H9 (cell line): Measurements from ENCODE around the gene NEGR1. TPM values are rescaled to one million over a fixed set of nuclear protein-coding genes. Genes with fewer than 3 reads are reported as not detected.

Experiments used
- DNase-seq: peaks from one replicate; pipeline ENCODE4 v3.0.0-alpha.2; 2017
- H2AFZ ChIP-seq: one replicate; pipeline ENCODE4 v1.6.1; 2013; ENCODE audit warnings: mild to moderate bottlenecking, low read length, control low read depth, moderate library complexity
- H2AK5ac ChIP-seq: 2 replicates; pipeline ENCODE4 v1.6.1; 2013; ENCODE audit warnings: low read length, control low read depth, mixed read lengths; ENCODE audit not compliant: insufficient read length
- H2BK120ac ChIP-seq: one replicate; pipeline ENCODE4 v1.6.1; 2013; ENCODE audit warnings: low read depth, mild to moderate bottlenecking, low read length, control low read depth, inconsistent platforms; ENCODE audit not compliant: poor library complexity, severe bottlenecking
- H2BK12ac ChIP-seq: 2 replicates; pipeline ENCODE4 v1.6.1; 2013; ENCODE audit warnings: low read length, control low read depth, mixed read lengths, low read depth; ENCODE audit not compliant: insufficient read length
- H2BK15ac ChIP-seq: 2 replicates; pipeline ENCODE4 v1.6.1; 2013; ENCODE audit warnings: low read depth, low read length, control low read depth
- H2BK20ac ChIP-seq: one replicate; pipeline ENCODE4 v1.6.1; 2013; ENCODE audit warnings: low read depth, mild to moderate bottlenecking, low read length, control low read depth, inconsistent platforms; ENCODE audit not compliant: poor library complexity, severe bottlenecking
- H2BK5ac ChIP-seq: 2 replicates; pipeline ENCODE4 v1.6.1; 2013; ENCODE audit warnings: low read length, control low read depth, mixed read lengths; ENCODE audit not compliant: insufficient read length
- H3K14ac ChIP-seq: 2 replicates; pipeline ENCODE4 v1.6.1; 2013; ENCODE audit warnings: low read length, control low read depth; ENCODE audit not compliant: insufficient read depth
- H3K18ac ChIP-seq: 2 replicates; pipeline ENCODE4 v1.6.1; 2013; ENCODE audit warnings: low read depth, mild to moderate bottlenecking, mixed read lengths, low read length, control low read depth; ENCODE audit not compliant: insufficient read length
- H3K23ac ChIP-seq: 2 replicates; pipeline ENCODE4 v1.6.1; 2013; ENCODE audit warnings: low read length, control low read depth, mixed read lengths, low read depth; ENCODE audit not compliant: insufficient read length
- H3K23me2 ChIP-seq: 2 replicates; pipeline ENCODE4 v1.6.1; 2013; ENCODE audit warnings: low read depth, mild to moderate bottlenecking, mixed read lengths, low read length, control low read depth; ENCODE audit not compliant: insufficient read length, poor library complexity, severe bottlenecking
- H3K27ac ChIP-seq: 2 replicates; pipeline ENCODE4 v1.5.1; 2013; ENCODE audit warnings: low read length, control low read depth, mixed read lengths, low read depth; ENCODE audit not compliant: insufficient read length
- H3K27me3 ChIP-seq: 2 replicates; pipeline ENCODE4 v1.6.1; 2013; ENCODE audit warnings: low read length, control low read depth, inconsistent platforms; ENCODE audit not compliant: insufficient read depth
- H3K4ac ChIP-seq: 2 replicates; pipeline ENCODE4 v1.6.1; 2013; ENCODE audit warnings: low read depth, mild to moderate bottlenecking, control low read depth, inconsistent platforms, low read length, moderate library complexity
- H3K4me1 ChIP-seq: 2 replicates; pipeline ENCODE4 v1.6.1; 2013; ENCODE audit warnings: low read length, control low read depth, inconsistent platforms; ENCODE audit not compliant: insufficient read depth
- H3K4me2 ChIP-seq: 2 replicates; pipeline ENCODE4 v1.6.1; 2013; ENCODE audit warnings: low read length, control low read depth, mixed read lengths; ENCODE audit not compliant: insufficient read length, insufficient read depth
- H3K56ac ChIP-seq: 2 replicates; pipeline ENCODE4 v1.6.1; 2013; ENCODE audit warnings: low read depth, mild to moderate bottlenecking, mixed read lengths, low read length, control low read depth; ENCODE audit not compliant: insufficient read length
- H3K79me1 ChIP-seq: 2 replicates; pipeline ENCODE4 v1.6.1; 2013; ENCODE audit warnings: low read depth, mild to moderate bottlenecking, moderate library complexity, low read length, control low read depth, inconsistent platforms; ENCODE audit not compliant: insufficient read depth, poor library complexity, severe bottlenecking
- H3K79me2 ChIP-seq: 2 replicates; pipeline ENCODE4 v1.6.1; 2013; ENCODE audit warnings: low read length, control low read depth, inconsistent platforms; ENCODE audit not compliant: insufficient read depth
- H3K9ac ChIP-seq: 2 replicates; pipeline ENCODE4 v1.6.1; 2013; ENCODE audit warnings: low read length, control low read depth, mixed read lengths; ENCODE audit not compliant: insufficient read length; ENCODE audit errors: extremely low read depth
- H3K9me3 ChIP-seq: one replicate; pipeline ENCODE4 v1.6.1; 2013; ENCODE audit warnings: low read depth, low read length, inconsistent platforms; ENCODE audit not compliant: control insufficient read depth
- H3T11ph ChIP-seq: one replicate; pipeline ENCODE4 v1.6.1; 2013; ENCODE audit warnings: mild to moderate bottlenecking, low read length, control low read depth, inconsistent platforms
- H4K20me1 ChIP-seq: one replicate; pipeline ENCODE4 v1.6.1; 2013; ENCODE audit not compliant: control insufficient read depth, insufficient read length, insufficient read depth
- H4K5ac ChIP-seq: 2 replicates; pipeline ENCODE4 v1.6.1; 2013; ENCODE audit warnings: low read depth, mild to moderate bottlenecking, mixed read lengths, low read length, control low read depth; ENCODE audit not compliant: insufficient read length
- H4K8ac ChIP-seq: replicated peaks from 2 replicates; pipeline ENCODE4 v1.6.1; 2013; ENCODE audit warnings: low read length, control low read depth, mixed read lengths, low read depth; ENCODE audit not compliant: insufficient read length
- H4K91ac ChIP-seq: 2 replicates; pipeline ENCODE4 v1.6.1; 2013; ENCODE audit warnings: low read depth, mild to moderate bottlenecking, moderate library complexity, mixed read lengths, low read length, control low read depth; ENCODE audit not compliant: insufficient read length
- H3K27ac Mint-ChIP-seq, 3 experiments: 2 replicates in 2 of 3; 3 replicates in 1 of 3; pipeline ENCODE4 v1.8.0; 2020 to 2021; ENCODE audit warnings: mixed read lengths in 3 of 3, mild to moderate bottlenecking in 1 of 3, moderate library complexity in 1 of 3
- H3K27me3 Mint-ChIP-seq: 2 replicates; pipeline ENCODE4 v1.8.0; 2021; ENCODE audit warnings: low read depth, mild to moderate bottlenecking, moderate library complexity, mixed read lengths
- H3K36me3 Mint-ChIP-seq, 3 experiments: 2 replicates in 2 of 3; 3 replicates in 1 of 3; pipeline ENCODE4 v1.8.0; 2020 to 2021; ENCODE audit warnings: low read depth in 3 of 3, mixed read lengths in 3 of 3; ENCODE audit not compliant: insufficient read depth in 1 of 3
- H3K4me1 Mint-ChIP-seq, 2 experiments: 2 replicates each; pipeline ENCODE4 v1.8.0; 2020; ENCODE audit warnings: mixed read lengths in 2 of 2
- H3K4me3 Mint-ChIP-seq, 2 experiments: 2 replicates in 1 of 2; 3 replicates in 1 of 2; pipeline ENCODE4 v1.8.0; 2020 to 2021; ENCODE audit warnings: mild to moderate bottlenecking in 2 of 2, mixed read lengths in 2 of 2, moderate library complexity in 1 of 2
- H3K9me3 Mint-ChIP-seq, 2 experiments: 2 replicates in 1 of 2; 3 replicates in 1 of 2; pipeline ENCODE4 v1.8.0; 2020; ENCODE audit warnings: mild to moderate bottlenecking in 2 of 2, mixed read lengths in 2 of 2, moderate library complexity in 1 of 2
- CTCF ChIP-seq: fragments of 200-600 bp; sonication (generic); conservative IDR thresholded peaks from 3 replicates; pipeline ENCODE4 v1.8.0; 2021; ENCODE audit warnings: antibody characterized with exemption, mild to moderate bottlenecking
- WGBS: extraction: QIAGEN DNeasy Blood & Tissue Kit; methylation state at CpG from one replicate; pipeline ENCODE4 v1.1.7; 2013; ENCODE audit warnings: missing lambda C conversion rate, low lambda C conversion rate, mixed read lengths; ENCODE audit not compliant: insufficient read length; ENCODE audit errors: extremely low coverage; 5-methylcytosine and 5-hydroxymethylcytosine counted together
- total RNA-seq: library from RNA; stranded (reverse); gene quantifications from 2 replicates; pipeline ENCODE4 v1.2.1, GENCODE V29; 2021

The NEGR1 gene
- total RNA-seq, 1 experiment from 2014 or later, result 0.13 TPM

DNA sequence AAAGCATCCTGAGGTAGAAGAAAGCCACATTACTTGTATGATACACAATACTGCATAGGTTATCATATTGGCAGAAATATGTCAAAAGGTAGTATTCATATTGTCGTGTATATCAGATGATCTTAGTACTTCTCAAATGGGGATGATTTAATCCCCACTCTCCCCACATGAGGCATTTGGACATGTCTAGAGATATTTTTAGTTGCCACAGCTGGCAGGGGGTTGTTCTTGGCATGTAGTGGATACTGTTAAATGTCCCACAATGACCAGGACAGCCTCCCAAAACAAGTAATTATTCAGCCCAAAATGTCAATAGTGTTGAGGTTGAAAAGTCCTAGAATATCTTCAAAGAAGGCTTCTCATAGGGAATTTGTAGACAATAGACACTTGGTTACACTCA, 162.8 kb downstream of the NEGR1 start:
- Histone ChIP-seq H4K20me1 (no peaks in the 10 kb centered on the region), H2BK20ac (no peak overlapping the region), H3K18ac (no peak overlapping the region), H3K4me1 (no peaks in the 10 kb centered on the region), H3K27ac (no peak overlapping the region), H2AFZ (no peak overlapping the region), H3K56ac (no peak overlapping the region), H3K27me3 (no peaks in the 10 kb centered on the region), H3K9me3 (no peaks in the 10 kb centered on the region), H4K8ac (no peak overlapping the region), H2BK120ac (no peak overlapping the region), H3K9ac (no peak overlapping the region), H4K91ac (no peak overlapping the region), H2BK5ac (no peak overlapping the region), H2BK12ac (no peak overlapping the region), H3K4me2 (no peak overlapping the region), H2AK5ac (no peak overlapping the region), H3T11ph (no peak overlapping the region), H4K5ac (no peak overlapping the region), H3K23ac (no peak overlapping the region), H3K79me1 (no peaks in the 10 kb centered on the region), H3K79me2 (no peaks in the 10 kb centered on the region), H3K4ac (no peak overlapping the region), H3K23me2 (no peaks in the 10 kb centered on the region), H3K14ac (no peak overlapping the region), H2BK15ac (no peak overlapping the region)
- WGBS, result no CpG with 5 or more reads among the region's 1 CpG
- Mint-ChIP-seq H3K36me3 (no peaks in the 10 kb centered on the region), H3K4me3 (no peak overlapping the region), H3K9me3 (no peaks in the 10 kb centered on the region), H3K27me3 (no peaks in the 10 kb centered on the region), H3K4me1 (no peaks in the 10 kb centered on the region), H3K27ac (no peak overlapping the region)
- no peak for TF ChIP-seq CTCF
- no peak for DNase-seq
